GM19395 (cell line): ENCODE results near the gene AGMO.
"Not testable (repeated sequence)": the region's sequence is repeated elsewhere in the genome, so short reads cannot be mapped to it uniquely, and the experiment has no call there.

ENCODE experiments used
- ATAC-seq: cut with Tn5 transposase; IDR thresholded peaks from one replicate; pipeline ENCODE4 v1.9.1; 2021; ENCODE audit warnings: mild to moderate bottlenecking, moderate library complexity; ENCODE audit not compliant: unreplicated experiment

Gene AGMO

DNA sequence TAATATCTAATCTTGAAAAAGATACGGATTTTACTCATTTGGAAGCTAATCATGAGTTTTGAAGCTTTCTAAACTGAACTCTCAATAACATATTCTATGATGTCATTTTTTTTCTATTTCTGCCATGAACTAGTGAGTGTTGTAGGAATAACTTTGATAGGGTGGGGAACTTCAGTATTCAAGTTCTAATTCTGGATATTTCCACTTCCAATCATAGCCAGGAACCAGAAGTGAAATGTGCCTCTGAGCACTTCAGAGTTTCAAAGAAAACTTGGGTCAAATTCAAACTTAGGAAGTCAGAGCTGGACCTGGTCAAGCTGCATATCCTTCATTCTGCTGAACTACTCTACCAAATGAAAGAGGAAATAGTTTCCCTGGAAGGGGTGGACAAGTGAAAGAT lies 847 bp downstream of the AGMO start:
- ATAC-seq, result no peak

- ATAC-seq, result no peak
Observed at GRCh38 chr7:15559416-15559928, 2.3 kb downstream of the AGMO start.

DNA sequence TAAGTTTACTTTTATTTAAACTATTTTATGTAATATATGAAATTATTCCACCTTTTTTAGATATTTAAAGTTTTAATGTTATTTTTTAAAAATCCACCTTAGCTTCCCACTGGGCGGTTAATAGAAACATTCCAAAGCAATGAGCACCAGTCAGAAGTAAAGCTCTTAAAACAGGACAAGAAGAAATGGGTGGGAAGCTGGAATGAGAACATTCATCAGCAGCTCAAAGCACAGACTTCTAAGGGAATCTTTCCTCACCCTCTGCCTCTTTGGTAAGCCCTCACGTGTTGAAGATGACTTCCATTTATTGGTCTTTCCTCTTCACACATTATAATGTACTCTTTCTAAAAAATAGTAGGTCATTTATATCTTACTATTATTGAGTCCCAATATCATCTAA lies 3.1 kb downstream of the AGMO start:
- no peak for ATAC-seq

DNA sequence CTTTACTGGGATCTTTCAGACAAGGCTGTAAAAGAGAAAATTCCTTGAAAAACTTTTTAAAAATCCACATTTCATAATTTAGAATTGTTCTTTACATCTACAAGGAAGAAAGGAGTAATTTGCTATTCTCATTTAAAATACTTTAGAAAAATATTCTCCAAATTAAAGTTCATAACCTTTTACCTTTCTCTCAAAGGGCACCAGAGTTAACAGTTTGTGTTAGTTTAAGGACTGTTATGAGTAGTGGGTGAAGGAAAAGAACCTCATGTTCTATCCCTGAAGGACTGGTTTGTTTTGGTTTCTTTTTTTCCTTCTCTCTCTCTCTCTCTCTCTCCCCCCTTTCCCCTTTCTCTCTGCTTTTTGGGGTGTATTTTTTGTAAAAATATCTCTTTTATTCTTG lies 4.1 kb downstream of the AGMO start:
- no peak for ATAC-seq

DNA sequence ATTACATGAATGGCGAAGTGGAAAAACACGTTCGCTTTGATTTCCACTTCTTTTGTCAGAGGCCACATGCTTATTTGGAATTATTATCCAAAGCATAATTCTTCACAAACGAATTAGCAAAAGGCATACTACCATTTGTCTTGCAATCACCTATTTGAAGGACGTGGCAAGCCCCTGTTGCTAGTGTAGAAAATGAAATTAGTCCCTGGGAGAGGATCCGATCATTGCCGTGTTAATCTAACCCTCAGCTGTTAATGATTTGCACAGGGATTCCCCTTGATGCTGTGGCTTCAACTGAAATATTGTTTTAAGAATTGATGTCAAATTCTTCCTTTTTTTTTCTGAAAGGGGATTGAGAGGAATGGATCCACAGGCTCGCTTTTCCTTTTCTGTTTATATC lies 4.6 kb downstream of the AGMO start:
- no peak for ATAC-seq

- ATAC-seq, result no peak
Observed at GRCh38 chr7:15556339-15557105, 5.3 kb downstream of the AGMO start.

GRCh38 chr7:15555381-15555859 lies 6.4 kb downstream of the AGMO start:
- no peak for ATAC-seq

DNA sequence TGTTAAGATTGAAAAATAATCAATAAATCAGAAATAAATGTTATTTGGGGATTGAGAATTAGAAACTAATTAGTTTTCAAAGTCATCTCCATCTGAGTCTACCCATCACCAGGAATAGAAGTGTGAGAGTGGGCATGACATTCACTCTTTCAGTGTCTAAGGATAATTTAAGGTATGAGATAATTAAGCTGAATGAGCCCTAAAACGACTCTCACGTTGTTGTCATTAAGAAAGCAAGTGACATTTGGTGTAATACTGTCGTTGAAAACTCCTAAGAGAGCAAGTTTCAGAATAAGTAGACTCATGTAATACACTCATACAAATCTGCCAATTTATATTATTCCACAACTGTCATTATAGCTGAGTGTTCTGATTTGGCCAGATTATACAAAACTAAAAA lies 7.1 kb downstream of the AGMO start:
- ATAC-seq, result no peak

DNA sequence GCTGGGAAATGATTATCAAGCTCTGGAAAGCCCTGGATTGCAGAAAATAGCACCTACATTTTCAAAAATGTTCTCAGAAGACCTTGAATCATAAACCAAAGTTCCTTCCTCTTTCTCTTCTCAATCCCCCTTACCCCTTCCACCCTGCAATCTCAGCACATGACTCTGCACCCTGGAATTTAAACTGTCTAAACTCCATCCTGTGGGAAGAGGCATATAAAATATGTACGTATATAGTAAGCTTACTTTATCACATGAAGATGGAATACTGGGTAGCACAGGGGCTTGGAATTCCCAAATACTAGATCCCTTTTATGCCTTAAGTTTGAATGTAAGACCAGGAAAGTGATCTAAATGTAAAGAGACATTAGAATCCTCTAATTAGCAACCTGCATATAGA lies 7.7 kb downstream of the AGMO start:
- ATAC-seq, result no peak

DNA sequence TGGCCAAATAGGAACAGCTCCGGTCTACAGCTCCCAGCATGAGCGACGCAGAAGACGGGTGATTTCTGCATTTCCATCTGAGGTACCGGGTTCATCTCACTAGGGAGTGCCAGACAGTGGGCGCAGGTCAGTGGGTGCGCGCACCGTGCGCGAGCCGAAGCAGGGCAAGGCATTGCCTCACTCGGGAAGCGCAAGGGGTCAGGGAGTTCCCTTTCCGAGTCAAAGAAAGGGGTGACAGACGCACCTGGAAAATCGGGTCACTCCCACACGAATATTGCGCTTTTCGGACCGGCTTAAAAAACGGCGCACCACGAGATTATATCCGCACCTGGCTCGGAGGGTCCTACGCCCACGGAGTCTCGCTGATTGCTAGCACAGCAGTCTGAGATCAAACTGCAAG lies 14.5 kb downstream of the AGMO start:
- ATAC-seq, result not testable (repeated sequence)

- ATAC-seq, result no peak
Observed at GRCh38 chr7:15546272-15546792, 15.5 kb downstream of the AGMO start.

GRCh38 chr7:15544050-15544449 lies 17.8 kb downstream of the AGMO start:
- no peak for ATAC-seq

DNA sequence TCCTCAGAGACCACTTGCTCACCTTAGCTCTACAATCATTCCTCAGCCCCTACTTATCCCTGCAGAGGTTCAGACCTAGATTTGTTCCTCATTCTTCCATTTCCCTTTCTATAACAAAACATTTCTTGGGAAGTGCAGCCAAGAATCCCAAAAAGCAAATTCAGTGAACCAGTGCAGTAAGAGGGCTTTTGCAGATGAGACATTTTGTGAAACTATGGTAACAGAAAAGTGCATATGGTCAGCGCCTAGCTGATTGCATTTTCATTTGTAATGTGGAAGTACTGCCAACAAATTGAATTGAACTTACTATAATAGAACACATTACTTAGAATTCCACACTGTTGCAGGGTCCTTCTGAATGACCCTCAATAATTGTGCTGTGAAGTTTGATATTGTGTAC lies 18.6 kb downstream of the AGMO start:
- no peak for ATAC-seq

- ATAC-seq, result no peak
Observed at GRCh38 chr7:15527648-15528047, 34.2 kb downstream of the AGMO start.

DNA sequence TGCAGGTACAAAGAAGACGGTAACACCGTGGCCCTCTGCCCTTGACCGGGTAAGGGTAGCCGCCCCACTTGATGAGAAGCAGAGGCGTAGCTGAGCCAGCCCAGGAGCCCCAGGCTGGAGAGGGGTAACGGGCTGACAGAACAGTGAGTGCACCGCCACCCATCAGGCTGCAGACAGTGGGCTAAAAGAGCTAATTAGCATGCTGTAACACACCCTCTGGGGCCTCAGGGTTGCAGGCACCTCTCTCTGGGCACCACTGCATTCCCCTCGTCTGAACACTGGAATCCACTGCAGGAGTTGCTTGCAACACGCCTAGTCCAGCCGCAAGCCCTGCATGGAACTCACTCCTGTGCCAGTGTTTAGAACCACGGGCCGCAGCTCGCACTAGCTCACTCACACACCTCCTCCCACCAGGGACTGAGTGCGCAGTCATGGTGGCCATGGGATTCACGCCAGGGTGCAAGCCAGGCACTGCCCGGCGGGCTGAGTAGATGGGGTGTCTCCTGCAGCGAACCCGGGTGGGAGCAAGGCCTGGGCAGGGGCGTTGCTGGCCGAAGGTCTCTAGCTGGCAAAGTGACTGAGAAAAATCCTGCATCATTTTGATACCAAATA lies 36.1 kb downstream of the AGMO start:
- no peak for ATAC-seq

DNA sequence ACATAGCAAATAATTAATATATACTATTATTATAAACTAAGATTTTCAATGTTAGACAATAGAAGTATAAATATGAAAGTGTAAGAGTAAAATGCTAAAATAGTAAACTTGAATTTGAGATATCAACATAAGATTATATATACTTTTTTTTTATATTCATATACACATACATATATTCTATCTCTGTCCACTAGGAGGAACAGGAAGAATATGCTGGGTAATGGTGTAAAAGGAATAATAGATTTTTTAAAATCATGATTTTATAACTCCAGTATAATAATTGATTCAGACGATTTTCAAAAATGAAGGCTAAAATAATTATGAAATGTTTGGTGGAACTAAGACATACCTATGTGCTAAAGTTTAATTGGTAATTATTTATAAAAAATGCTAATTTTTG lies 37.7 kb downstream of the AGMO start:
- no peak for ATAC-seq

GRCh38 chr7:15517865-15518264 lies 44.0 kb downstream of the AGMO start:
- not testable (repeated sequence) for ATAC-seq

DNA sequence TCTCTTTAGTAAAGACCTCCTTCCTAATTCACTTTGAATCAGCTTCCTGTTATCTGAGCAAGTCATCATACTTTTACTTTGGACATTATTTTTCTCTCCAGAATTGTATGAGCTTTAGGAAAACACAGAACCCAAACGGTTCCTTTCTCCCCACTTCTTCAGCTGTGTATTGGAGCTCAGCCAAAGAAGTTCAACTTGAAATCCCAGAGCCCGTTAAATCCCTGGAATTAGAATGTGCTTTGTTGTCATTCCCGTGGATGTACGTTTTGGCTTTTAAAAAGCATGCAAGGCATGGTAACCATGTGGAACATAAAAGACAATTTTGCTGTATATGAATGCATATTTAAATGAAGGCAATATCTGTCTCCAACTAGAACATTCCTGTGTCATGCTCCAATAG lies 46.6 kb downstream of the AGMO start:
- ATAC-seq, result no peak

DNA sequence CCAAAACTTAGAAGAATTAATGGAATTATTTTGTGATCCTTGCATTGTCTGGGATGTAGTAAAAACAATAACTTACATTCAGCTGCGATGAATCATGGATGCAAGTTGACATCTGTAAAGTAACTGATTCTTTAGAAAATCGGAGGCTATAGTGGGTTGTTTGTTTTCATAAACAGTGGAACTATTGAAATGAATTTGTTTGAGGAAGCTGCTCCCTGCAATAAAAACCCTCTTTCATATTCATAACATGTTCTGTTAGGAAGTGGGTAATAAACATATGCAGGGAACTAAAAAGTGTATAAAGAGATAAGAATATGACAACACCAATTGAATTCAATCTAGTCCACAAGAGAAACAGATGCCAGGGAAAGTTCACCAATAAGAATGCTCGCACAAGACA lies 53.6 kb downstream of the AGMO start:
- no peak for ATAC-seq

GRCh38 chr7:15507708-15508107 lies 54.1 kb downstream of the AGMO start:
- no peak for ATAC-seq

DNA sequence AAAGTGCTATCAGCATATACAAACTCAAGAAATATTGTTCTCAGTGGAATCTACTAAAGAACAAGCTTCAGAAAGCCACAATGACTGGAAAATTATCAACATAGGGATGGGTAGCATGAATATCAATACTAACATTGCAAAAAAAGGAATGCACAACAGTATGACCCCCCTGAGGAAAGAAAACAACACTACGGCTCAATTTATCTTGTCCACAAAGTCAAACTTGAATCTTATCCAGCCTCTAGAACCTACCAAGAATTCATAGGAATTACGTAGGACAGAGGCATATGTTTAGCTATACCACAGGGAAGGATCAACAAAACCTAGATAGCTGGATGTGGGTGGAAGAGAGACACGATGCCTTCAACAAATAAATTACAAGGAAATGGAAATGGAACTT lies 54.6 kb downstream of the AGMO start:
- no peak for ATAC-seq

- no peak for ATAC-seq
Observed at GRCh38 chr7:15505761-15506160, 56.1 kb downstream of the AGMO start.
